ENCODE measurements around the gene C19orf12. TPM values are rescaled to one million over a fixed set of nuclear protein-coding genes. Genes with fewer than 3 reads are reported as not detected.

Gene C19orf12
- total RNA-seq, result 22.9 and 23.0 TPM in 2 replicates
- polyA plus RNA-seq, result 20.4 and 21.3 TPM in 2 replicates
- 15.6 and 18.9 TPM in 2 replicates for polyA plus RNA-seq (2011; cell fraction: cytosol; rRNA removed)
- 16.4 and 18.1 TPM in 2 replicates for polyA plus RNA-seq (2011; cell fraction: nucleus; rRNA removed)
- polyA plus RNA-seq (2012), result 19.5 and 19.6 TPM in 2 replicates
- polyA minus RNA-seq, result 7.4 and 9.1 TPM in 2 replicates
- 3.4 TPM for polyA minus RNA-seq (2011; cell fraction: cytosol; rRNA and poly(A)+ RNA removed)
- 5.0 and 5.3 TPM in 2 replicates for polyA minus RNA-seq (2011; cell fraction: nucleus; rRNA and poly(A)+ RNA removed)
- Bru-seq, nascent RNA, result percentile 63 among the genes with signal in this experiment
- percentile 79 among the genes with signal in this experiment for BruChase-seq, experiment 1, labeled RNA remaining after a 6-hour chase
- BruChase-seq, experiment 2, labeled RNA remaining after a 2-hour chase, result percentile 84 among the genes with signal in this experiment
- long read RNA-seq, full-length matches to known transcripts, result 51 of 59 reads
- long read RNA-seq, partial matches to known transcripts, result 0 of 59 reads
- long read RNA-seq, other reads (novel, unspliced or antisense), result 8 of 59 reads

DNA sequence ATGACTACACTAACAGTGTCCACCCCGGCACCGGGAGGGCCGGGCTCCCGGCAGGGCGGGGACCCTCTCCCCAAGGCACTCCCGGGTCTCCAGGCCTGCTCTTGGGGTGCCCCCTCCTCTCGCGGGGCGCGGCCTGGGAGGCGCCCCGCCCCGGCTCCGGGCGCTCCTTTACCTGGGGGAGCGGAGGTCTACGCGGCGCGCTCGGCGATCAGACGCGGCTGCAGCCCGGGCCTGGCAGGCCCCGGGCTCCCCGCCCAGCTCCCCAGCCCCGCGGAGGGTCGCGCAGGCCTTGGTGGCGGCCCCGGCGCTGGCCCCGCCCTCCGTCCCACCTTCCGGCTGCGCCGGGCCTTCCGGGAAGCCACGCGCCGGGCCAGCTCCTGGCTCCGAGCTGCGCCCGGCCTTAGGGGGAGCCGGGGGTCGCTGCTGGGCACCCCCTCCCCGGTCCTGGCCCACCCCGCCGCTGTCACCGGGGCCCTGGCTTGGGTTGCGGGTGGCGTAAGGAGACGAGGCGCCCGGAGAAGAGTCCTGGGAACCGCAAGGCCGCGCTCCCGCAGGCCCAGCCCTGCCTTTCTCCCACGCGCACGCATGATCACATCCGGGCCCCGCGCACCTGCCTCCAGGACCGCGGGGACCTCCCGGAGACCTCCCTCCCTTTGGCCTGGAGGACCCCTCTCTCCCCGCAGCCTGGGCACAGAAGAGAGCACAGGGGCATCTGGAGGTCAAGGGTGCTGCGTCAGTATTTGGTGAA is at the start of gene C19orf12:
Gene C19orf12, minus strand, starts transcription at position 309 of the 748 bp plus-strand sequence. CDS start 6,848 bp downstream, outside the sequence.
- no peaks in the 10 kb centered on the region for H3K36me3 ChIP-seq (ENCODE audit: control insufficient read depth in 2 of 2, extremely low read depth in 1 of 2, insufficient read depth in 2 of 2, low read length in 2 of 2)
- H4K20me1 ChIP-seq (replicated peaks; ENCODE audit: control insufficient read depth, extremely low read depth, insufficient read depth, low read length), result no peaks in the 10 kb centered on the region
- H3K4me3 ChIP-seq (replicated peaks in 1 of 3; ENCODE audit: insufficient read depth in 1 of 3, low read depth in 1 of 3, low read length in 3 of 3), result peak within 1 kb of the TSS; percentile 54 to 73 (median 68)
- ChIA-PET POLR2A (interaction anchor here (1.3 to 3.0 kb wide), 2 partner anchors 105 to 109 kb away, joined by 5 to 10 read pairs; partner anchors contain the start of gene POP4), CTCF (interaction anchor here (1.7 to 4.2 kb wide), 5 partner anchors 13 to 106 kb away, joined by 4 to 210 read pairs (median 13); partner anchors contain the start of gene POP4)
- H3K9me1 ChIP-seq (replicated peaks; ENCODE audit: control insufficient read depth, extremely low read depth, insufficient read depth, low read length), result no peaks in the 10 kb centered on the region
- H3K9ac ChIP-seq (replicated peaks; ENCODE audit: extremely low read depth, insufficient read depth, low read length), result peak within 1 kb of the TSS; percentile 75
- dilution Hi-C loops (cut with MboI; ENCODE audit: extremely low pct_ligation_motif_present, low sequenced_read_pairs) (no loop called here), intact Hi-C loops (cut with micrococcal nuclease) (no loop called here)
- H3K27me3 ChIP-seq (ENCODE audit: control insufficient read depth in 2 of 2, insufficient read depth in 2 of 2, low read length in 2 of 2), result no peaks in the 10 kb centered on the region
- H3K4me1 ChIP-seq (ENCODE audit: control insufficient read depth, extremely low read depth, insufficient read depth, low read length), result peaks cover 5% of the 10 kb centered on the region
- no peaks in the 10 kb centered on the region for H3K9me3 ChIP-seq (replicated peaks; ENCODE audit: control insufficient read depth, insufficient read depth, low read length)
- no peak for FAIRE-seq
- peak within 1 kb of the TSS; percentile 72 for H3K27ac ChIP-seq (ENCODE audit: insufficient read depth, low read depth, low read length)
- H2AFZ ChIP-seq (ENCODE audit: low read depth, low read length), result peak within 1 kb of the TSS; percentile 80
- TSS peak; percentile 68 for BruUV-seq (replicated peaks)
- peak; percentile 25 for DNase-seq (ENCODE audit: low read depth, low spot score)
- H3K79me2 ChIP-seq (ENCODE audit: control insufficient read depth, insufficient read depth, low read length), result peaks cover 32% of the 10 kb centered on the region
- TF ChIP-seq POLR2A (IDR thresholded peaks at IDR 0.05; ENCODE audit: low read depth, low read length), result peak; percentile 86
- TF ChIP-seq EZH2 (IDR thresholded peaks at IDR 0.05; ENCODE audit: borderline replicate concordance, low read depth, low read length, severe bottlenecking), result no peak
- TF ChIP-seq FOS (IDR thresholded peaks at IDR 0.05; ENCODE audit: borderline replicate concordance, insufficient read depth, low read length), result no peak
- peak; percentile 69 for TF ChIP-seq POLR2AphosphoS5 (IDR thresholded peaks at IDR 0.05; ENCODE audit: insufficient read depth, low read depth, low read length)
- peak within 1 kb of the TSS; percentile 83 for H3K4me2 ChIP-seq (ENCODE audit: insufficient read depth, low read length)

DNA sequence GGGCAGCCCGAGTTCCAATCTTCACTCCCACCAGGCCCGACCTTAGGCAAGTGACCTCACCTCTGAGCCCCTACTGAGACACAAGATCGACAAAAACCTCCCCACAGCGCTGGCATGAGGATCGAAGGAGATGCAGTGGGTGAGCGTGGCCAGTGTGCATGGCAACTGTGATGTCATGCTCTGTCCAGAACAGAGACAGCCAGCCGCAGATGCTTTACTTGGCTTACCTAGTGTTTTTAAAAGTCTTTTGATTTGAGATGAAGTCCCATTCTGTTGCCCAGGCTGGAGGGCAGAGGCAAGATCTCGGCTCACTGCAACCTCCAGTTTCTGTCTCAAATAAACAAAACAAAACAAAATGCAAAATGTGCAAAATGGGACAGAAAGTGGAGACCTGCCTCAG is 49.3 kb upstream of the C19orf12 start:
- H2AFZ ChIP-seq (ENCODE audit: low read depth, low read length), result no peak overlapping the region
- no peak overlapping the region for H3K9ac ChIP-seq (replicated peaks; ENCODE audit: extremely low read depth, insufficient read depth, low read length)
- dilution Hi-C loops (cut with MboI; ENCODE audit: extremely low pct_ligation_motif_present, low sequenced_read_pairs), result no loop called here
- H3K36me3 ChIP-seq (ENCODE audit: control insufficient read depth in 2 of 2, extremely low read depth in 1 of 2, insufficient read depth in 2 of 2, low read length in 2 of 2), result no peaks in the 10 kb centered on the region
- ChIA-PET POLR2A (no interaction called here), CTCF (no interaction called here)
- DNase-seq (ENCODE audit: low read depth, low spot score) (no peak), FAIRE-seq (no peak)
- no peak overlapping the region for H3K4me3 ChIP-seq (replicated peaks in 1 of 3; ENCODE audit: insufficient read depth in 1 of 3, low read depth in 1 of 3, low read length in 3 of 3)
- H3K27ac ChIP-seq (ENCODE audit: insufficient read depth, low read depth, low read length), result no peak overlapping the region
- intact Hi-C loops (cut with micrococcal nuclease), result no loop called here
- H3K4me2 ChIP-seq (ENCODE audit: insufficient read depth, low read length), result no peak overlapping the region
- H4K20me1 ChIP-seq (replicated peaks; ENCODE audit: control insufficient read depth, extremely low read depth, insufficient read depth, low read length), result no peaks in the 10 kb centered on the region
- no peaks in the 10 kb centered on the region for H3K9me3 ChIP-seq (replicated peaks; ENCODE audit: control insufficient read depth, insufficient read depth, low read length)
- H3K79me2 ChIP-seq (ENCODE audit: control insufficient read depth, insufficient read depth, low read length), result no peaks in the 10 kb centered on the region
- no peaks in the 10 kb centered on the region for H3K9me1 ChIP-seq (replicated peaks; ENCODE audit: control insufficient read depth, extremely low read depth, insufficient read depth, low read length)
- peaks cover 2% of the 10 kb centered on the region for H3K4me1 ChIP-seq (ENCODE audit: control insufficient read depth, extremely low read depth, insufficient read depth, low read length)
- TF ChIP-seq FOS (IDR thresholded peaks at IDR 0.05; ENCODE audit: borderline replicate concordance, insufficient read depth, low read length), result no peak
- no peak for TF ChIP-seq MYC (IDR thresholded peaks at IDR 0.05; ENCODE audit: low read depth, low read length)
- no peak for TF ChIP-seq POLR2AphosphoS5 (IDR thresholded peaks at IDR 0.05; ENCODE audit: insufficient read depth, low read depth, low read length)
- TF ChIP-seq, protein P1, sequence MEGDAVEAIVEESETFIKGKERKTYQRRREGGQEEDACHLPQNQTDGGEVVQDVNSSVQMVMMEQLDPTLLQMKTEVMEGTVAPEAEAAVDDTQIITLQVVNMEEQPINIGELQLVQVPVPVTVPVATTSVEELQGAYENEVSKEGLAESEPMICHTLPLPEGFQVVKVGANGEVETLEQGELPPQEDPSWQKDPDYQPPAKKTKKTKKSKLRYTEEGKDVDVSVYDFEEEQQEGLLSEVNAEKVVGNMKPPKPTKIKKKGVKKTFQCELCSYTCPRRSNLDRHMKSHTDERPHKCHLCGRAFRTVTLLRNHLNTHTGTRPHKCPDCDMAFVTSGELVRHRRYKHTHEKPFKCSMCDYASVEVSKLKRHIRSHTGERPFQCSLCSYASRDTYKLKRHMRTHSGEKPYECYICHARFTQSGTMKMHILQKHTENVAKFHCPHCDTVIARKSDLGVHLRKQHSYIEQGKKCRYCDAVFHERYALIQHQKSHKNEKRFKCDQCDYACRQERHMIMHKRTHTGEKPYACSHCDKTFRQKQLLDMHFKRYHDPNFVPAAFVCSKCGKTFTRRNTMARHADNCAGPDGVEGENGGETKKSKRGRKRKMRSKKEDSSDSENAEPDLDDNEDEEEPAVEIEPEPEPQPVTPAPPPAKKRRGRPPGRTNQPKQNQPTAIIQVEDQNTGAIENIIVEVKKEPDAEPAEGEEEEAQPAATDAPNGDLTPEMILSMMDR (IDR thresholded peaks at IDR 0.05; ENCODE audit: extremely low read depth in 1 of 2, insufficient read depth in 1 of 2, low read depth in 1 of 2, low read length in 2 of 2), result no peak
- TF ChIP-seq JUN (IDR thresholded peaks at IDR 0.05; ENCODE audit: borderline replicate concordance, insufficient read depth, insufficient read length, low read depth), result no peak
- no peak for TF ChIP-seq POLR2A (IDR thresholded peaks at IDR 0.05; ENCODE audit: low read depth, low read length)
- TF ChIP-seq, protein P2, sequence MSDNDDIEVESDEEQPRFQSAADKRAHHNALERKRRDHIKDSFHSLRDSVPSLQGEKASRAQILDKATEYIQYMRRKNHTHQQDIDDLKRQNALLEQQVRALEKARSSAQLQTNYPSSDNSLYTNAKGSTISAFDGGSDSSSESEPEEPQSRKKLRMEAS (IDR thresholded peaks at IDR 0.05; ENCODE audit: insufficient read depth, insufficient read length), result no peak
- no peak for TF ChIP-seq EZH2 (IDR thresholded peaks at IDR 0.05; ENCODE audit: borderline replicate concordance, low read depth, low read length, severe bottlenecking)
- TF ChIP-seq GATA2 (IDR thresholded peaks at IDR 0.05; ENCODE audit: insufficient read depth, insufficient read length, low read depth, low read length), result no peak
- no TSS peak for BruUV-seq (replicated peaks)
- H3K27me3 ChIP-seq (ENCODE audit: control insufficient read depth in 2 of 2, insufficient read depth in 2 of 2, low read length in 2 of 2), result no peaks in the 10 kb centered on the region
